Natural killer cell (primary cell): Measurements from ENCODE around the gene PAK5. TPM values are rescaled to one million over a fixed set of nuclear protein-coding genes. Genes with fewer than 3 reads are reported as not detected.

ENCODE experiments used
- ATAC-seq, 3 donors: fragments of 150-1000 bp in 2 of 3; fragments of 200-7000 bp in 1 of 3; cut with Tn5 transposase; 1 replicate in 1 of 3; 2 replicates in 2 of 3; pipeline ENCODE4 v1.10.0; 2021; ENCODE audit warnings: mild to moderate bottlenecking in 2 of 3, moderate library complexity in 2 of 3
- DNase-seq, 2 donors: peaks; one replicate each; pipeline versions ENCODE4 v3.0.0 to v3.0.0-alpha.2; 2013 to 2021; ENCODE audit warnings: mixed read lengths in 1 of 2
- H3K27ac ChIP-seq: one replicate; pipeline ENCODE4 v1.5.1; 2013; ENCODE audit warnings: mild to moderate bottlenecking, low read length
- H3K27me3 ChIP-seq: one replicate; pipeline ENCODE4 v1.6.1; 2013; ENCODE audit warnings: low read length; ENCODE audit not compliant: control insufficient read depth, insufficient read depth
- H3K36me3 ChIP-seq: one replicate; pipeline ENCODE4 v1.6.1; 2013; ENCODE audit warnings: low read length; ENCODE audit not compliant: control insufficient read depth, insufficient read depth
- H3K4me1 ChIP-seq: one replicate; pipeline ENCODE4 v1.6.1; 2013; ENCODE audit warnings: low read length; ENCODE audit not compliant: control insufficient read depth, insufficient read depth
- H3K4me3 ChIP-seq: one replicate; pipeline ENCODE4 v1.5.1; 2013; ENCODE audit warnings: low read length
- H3K9me3 ChIP-seq: one replicate; pipeline ENCODE4 v1.6.1; 2013; ENCODE audit warnings: low read length; ENCODE audit not compliant: control insufficient read depth, insufficient read depth
- H3K27ac Mint-ChIP-seq, 2 donors: one replicate each; pipeline ENCODE4 v1.8.0; 2022; ENCODE audit warnings: mild to moderate bottlenecking in 2 of 2, mixed read lengths in 2 of 2, moderate library complexity in 1 of 2
- H3K27me3 Mint-ChIP-seq, 2 donors: one replicate each; pipeline ENCODE4 v1.8.0; 2022; ENCODE audit warnings: low read depth in 2 of 2, mixed read lengths in 2 of 2
- H3K36me3 Mint-ChIP-seq: one replicate; pipeline ENCODE4 v1.8.0; 2022; ENCODE audit warnings: mixed read lengths
- H3K4me1 Mint-ChIP-seq, 2 donors: one replicate each; pipeline ENCODE4 v1.8.0; 2022; ENCODE audit warnings: mixed read lengths in 2 of 2
- H3K4me3 Mint-ChIP-seq: one replicate; pipeline ENCODE4 v1.8.0; 2022; ENCODE audit warnings: mild to moderate bottlenecking, moderate library complexity, mixed read lengths
- H3K9me3 Mint-ChIP-seq, 2 donors: one replicate each; pipeline ENCODE4 v1.8.0; 2022; ENCODE audit warnings: mixed read lengths in 2 of 2
- CTCF ChIP-seq: fragments of 200-600 bp; IDR thresholded peaks from one replicate; pipeline ENCODE4 v1.8.0; 2022; ENCODE audit warnings: antibody characterized with exemption
- WGBS: methylation state at CpG from one replicate; pipeline ENCODE4 v1.1.7; 2013; ENCODE audit warnings: missing lambda C conversion rate; ENCODE audit not compliant: insufficient coverage; 5-methylcytosine and 5-hydroxymethylcytosine counted together
- intact Hi-C: fragments of 100-400 bp; cut with micrococcal nuclease; formaldehyde crosslinking; loops from one replicate; pipeline ENCODE4 v1.14.2; 2022
- total RNA-seq, 4 donors: library from RNA; stranded (reverse); fragments of 120-200 nt in 1 of 4; gene quantifications; one replicate each; pipeline versions ENCODE4 v1.2.3 to v1.2.4, GENCODE V29; 2013 to 2022

Gene PAK5
- total RNA-seq, 3 donors from 2014 or later (not counting 1 experiment from before 2014, with no cell fraction given), result not detected

DNA sequence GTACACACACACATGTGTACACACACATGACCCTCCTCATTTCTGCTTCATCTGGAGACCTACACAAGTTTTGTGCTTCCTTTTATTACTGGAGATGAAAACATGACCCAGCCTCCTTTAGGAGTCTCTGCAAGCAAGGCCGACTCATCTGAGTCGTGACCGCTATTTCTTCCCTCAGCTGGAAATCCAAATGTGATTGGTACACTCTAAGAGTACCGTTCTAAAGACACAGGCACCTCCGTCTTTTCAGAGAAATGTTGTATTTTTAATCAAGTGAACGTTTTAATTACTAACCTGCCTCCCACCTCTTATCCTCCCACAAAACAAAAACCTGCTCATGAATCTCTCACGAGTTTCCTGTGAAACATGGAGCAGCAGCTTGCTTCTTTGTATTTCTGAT lies 261.5 kb downstream of the PAK5 start:
- 80% methylated on average over 7 of the region's 7 CpGs for WGBS
- H3K9me3 Mint-ChIP-seq, result peaks cover 0 to 2% of the 10 kb centered on the region in 2 donors
- no peak for ATAC-seq

DNA sequence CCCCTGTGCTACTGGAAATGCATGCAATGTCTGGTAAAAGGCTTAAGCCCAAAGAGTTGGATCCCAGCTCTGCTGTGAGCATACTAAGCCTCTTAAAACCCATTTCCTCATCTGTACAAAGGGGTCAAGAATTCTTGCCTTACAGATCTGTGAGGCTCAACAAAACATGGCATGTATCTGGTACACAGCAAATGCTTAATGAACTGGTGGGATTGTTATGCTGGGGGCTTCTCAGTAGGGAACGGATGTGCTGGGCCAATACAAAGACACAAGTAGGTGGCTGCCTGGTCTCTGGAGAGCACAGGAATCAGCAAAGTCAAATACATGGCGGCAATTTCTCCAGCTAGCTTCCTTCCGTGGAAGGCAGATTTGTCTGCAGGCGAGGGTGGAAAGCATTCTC lies 262.2 kb downstream of the PAK5 start:
- Mint-ChIP-seq H3K9me3 (peaks cover 0 to 2% of the 10 kb centered on the region in 2 donors), H3K4me3 (no peak overlapping the region), H3K27me3 (peaks cover 7 to 18% of the 10 kb centered on the region in 2 donors), H3K27ac (no peak overlapping the region), H3K4me1 (no peaks in the 10 kb centered on the region), H3K36me3 (no peaks in the 10 kb centered on the region)
- H3K27me3 ChIP-seq, result no peaks in the 10 kb centered on the region
- no peaks in the 10 kb centered on the region for H3K4me1 ChIP-seq
- no peaks in the 10 kb centered on the region for H3K9me3 ChIP-seq
- DNase-seq (no peak), ATAC-seq (no peak)
- TF ChIP-seq CTCF, result no peak
- no peak overlapping the region for H3K4me3 ChIP-seq
- WGBS, result 92% methylated on average over 4 of the region's 4 CpGs
- intact Hi-C loops, result no loop called here
- no peaks in the 10 kb centered on the region for H3K36me3 ChIP-seq
- H3K27ac ChIP-seq, result no peak overlapping the region

More for the DNA sequence above, 261.5 kb downstream of the PAK5 start:
- H3K4me3 Mint-ChIP-seq, result no peak overlapping the region
- intact Hi-C loops, result no loop called here
- no peaks in the 10 kb centered on the region for H3K4me1 Mint-ChIP-seq
- no peaks in the 10 kb centered on the region for H3K27me3 ChIP-seq
- no peak for DNase-seq
- H3K27ac Mint-ChIP-seq, result no peak overlapping the region
- H3K36me3 ChIP-seq, result no peaks in the 10 kb centered on the region
- H3K36me3 Mint-ChIP-seq, result no peaks in the 10 kb centered on the region
- no peak overlapping the region for H3K4me3 ChIP-seq
- no peaks in the 10 kb centered on the region for H3K4me1 ChIP-seq
- H3K27me3 Mint-ChIP-seq, result peaks cover 5 to 14% of the 10 kb centered on the region in 2 donors
- TF ChIP-seq CTCF, result no peak
- no peaks in the 10 kb centered on the region for H3K9me3 ChIP-seq
- H3K27ac ChIP-seq, result no peak overlapping the region

GRCh38 chr20:9575836-9576235 lies 263.0 kb downstream of the PAK5 start:
- Mint-ChIP-seq H3K36me3 (no peaks in the 10 kb centered on the region), H3K4me1 (no peaks in the 10 kb centered on the region), H3K27me3 (peaks cover 8 to 23% of the 10 kb centered on the region in 2 donors), H3K4me3 (no peak overlapping the region), H3K9me3 (peaks cover 0 to 2% of the 10 kb centered on the region in 2 donors), H3K27ac (no peak overlapping the region)
- Histone ChIP-seq H3K4me1 (no peaks in the 10 kb centered on the region), H3K27ac (no peak overlapping the region), H3K36me3 (no peaks in the 10 kb centered on the region), H3K27me3 (no peaks in the 10 kb centered on the region), H3K4me3 (no peak overlapping the region), H3K9me3 (no peaks in the 10 kb centered on the region)
- no peak for DNase-seq
- TF ChIP-seq CTCF, result no peak
- no CpG with 5 or more reads among the region's 1 CpG for WGBS
- ATAC-seq, result no peak
- intact Hi-C loops, result no loop called here

DNA sequence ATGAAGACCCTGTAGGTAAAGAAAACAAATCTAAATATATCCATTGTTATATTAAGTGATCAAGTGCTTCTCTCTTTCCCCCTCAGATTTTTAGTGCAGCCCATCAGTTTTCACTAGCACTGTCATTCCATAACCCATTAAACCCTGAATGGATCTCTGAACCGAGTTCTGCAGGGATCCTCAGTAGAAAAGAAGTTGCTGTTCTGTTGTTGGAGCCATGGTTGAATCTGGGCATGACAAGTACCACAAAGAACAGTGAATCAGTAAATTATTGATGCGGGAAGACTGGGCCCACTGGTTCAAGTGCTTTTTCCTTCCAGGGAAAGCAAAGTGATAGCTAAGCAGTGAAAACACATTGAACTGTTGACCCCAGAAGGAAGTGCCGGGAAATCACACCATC lies 264.1 kb downstream of the PAK5 start:
- no peaks in the 10 kb centered on the region for H3K27me3 ChIP-seq
- no peak overlapping the region for H3K27ac ChIP-seq
- intact Hi-C loops, result no loop called here
- DNase-seq, result no peak
- no peak overlapping the region for H3K4me3 Mint-ChIP-seq
- peaks cover 8 to 23% of the 10 kb centered on the region in 2 donors for H3K27me3 Mint-ChIP-seq
- no peak for TF ChIP-seq CTCF
- WGBS, result 72% methylated on average over 2 of the region's 3 CpGs
- no peaks in the 10 kb centered on the region for H3K36me3 ChIP-seq
- ATAC-seq, result no peak
- H3K27ac Mint-ChIP-seq, result no peak overlapping the region
- H3K4me1 Mint-ChIP-seq, result no peaks in the 10 kb centered on the region
- no peaks in the 10 kb centered on the region for H3K36me3 Mint-ChIP-seq
- H3K4me1 ChIP-seq, result no peaks in the 10 kb centered on the region
- H3K4me3 ChIP-seq, result no peak overlapping the region
- H3K9me3 Mint-ChIP-seq, result peaks cover 0 to 2% of the 10 kb centered on the region in 2 donors
- H3K9me3 ChIP-seq, result no peaks in the 10 kb centered on the region
